ENCODE measurements around the gene SGMS1.

Gene SGMS1

GRCh38 chr10:50326757-50327701 is 296.7 kb downstream of the SGMS1 start:
- no peak for TF ChIP-seq TAF1 (IDR thresholded peaks at IDR 0.05; ENCODE audit: borderline replicate concordance, insufficient read depth, low read length)
- TF ChIP-seq, protein P1, sequence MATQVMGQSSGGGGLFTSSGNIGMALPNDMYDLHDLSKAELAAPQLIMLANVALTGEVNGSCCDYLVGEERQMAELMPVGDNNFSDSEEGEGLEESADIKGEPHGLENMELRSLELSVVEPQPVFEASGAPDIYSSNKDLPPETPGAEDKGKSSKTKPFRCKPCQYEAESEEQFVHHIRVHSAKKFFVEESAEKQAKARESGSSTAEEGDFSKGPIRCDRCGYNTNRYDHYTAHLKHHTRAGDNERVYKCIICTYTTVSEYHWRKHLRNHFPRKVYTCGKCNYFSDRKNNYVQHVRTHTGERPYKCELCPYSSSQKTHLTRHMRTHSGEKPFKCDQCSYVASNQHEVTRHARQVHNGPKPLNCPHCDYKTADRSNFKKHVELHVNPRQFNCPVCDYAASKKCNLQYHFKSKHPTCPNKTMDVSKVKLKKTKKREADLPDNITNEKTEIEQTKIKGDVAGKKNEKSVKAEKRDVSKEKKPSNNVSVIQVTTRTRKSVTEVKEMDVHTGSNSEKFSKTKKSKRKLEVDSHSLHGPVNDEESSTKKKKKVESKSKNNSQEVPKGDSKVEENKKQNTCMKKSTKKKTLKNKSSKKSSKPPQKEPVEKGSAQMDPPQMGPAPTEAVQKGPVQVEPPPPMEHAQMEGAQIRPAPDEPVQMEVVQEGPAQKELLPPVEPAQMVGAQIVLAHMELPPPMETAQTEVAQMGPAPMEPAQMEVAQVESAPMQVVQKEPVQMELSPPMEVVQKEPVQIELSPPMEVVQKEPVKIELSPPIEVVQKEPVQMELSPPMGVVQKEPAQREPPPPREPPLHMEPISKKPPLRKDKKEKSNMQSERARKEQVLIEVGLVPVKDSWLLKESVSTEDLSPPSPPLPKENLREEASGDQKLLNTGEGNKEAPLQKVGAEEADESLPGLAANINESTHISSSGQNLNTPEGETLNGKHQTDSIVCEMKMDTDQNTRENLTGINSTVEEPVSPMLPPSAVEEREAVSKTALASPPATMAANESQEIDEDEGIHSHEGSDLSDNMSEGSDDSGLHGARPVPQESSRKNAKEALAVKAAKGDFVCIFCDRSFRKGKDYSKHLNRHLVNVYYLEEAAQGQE (IDR thresholded peaks at IDR 0.05; ENCODE audit: insufficient read depth in 1 of 2, low read depth in 2 of 2, low read length in 2 of 2) = no peak
- no peak for TF ChIP-seq FOXP2 (optimal IDR thresholded peaks at IDR 0.05; ENCODE audit: borderline replicate concordance, extremely low read depth, extremely low read length, insufficient read depth)
- no peak for TF ChIP-seq SIN3A (IDR thresholded peaks at IDR 0.05; ENCODE audit: borderline replicate concordance, insufficient read depth, low read length)
- no peak for TF ChIP-seq POLR2AphosphoS5 (IDR thresholded peaks at IDR 0.05; ENCODE audit: low read depth, low read length)

DNA sequence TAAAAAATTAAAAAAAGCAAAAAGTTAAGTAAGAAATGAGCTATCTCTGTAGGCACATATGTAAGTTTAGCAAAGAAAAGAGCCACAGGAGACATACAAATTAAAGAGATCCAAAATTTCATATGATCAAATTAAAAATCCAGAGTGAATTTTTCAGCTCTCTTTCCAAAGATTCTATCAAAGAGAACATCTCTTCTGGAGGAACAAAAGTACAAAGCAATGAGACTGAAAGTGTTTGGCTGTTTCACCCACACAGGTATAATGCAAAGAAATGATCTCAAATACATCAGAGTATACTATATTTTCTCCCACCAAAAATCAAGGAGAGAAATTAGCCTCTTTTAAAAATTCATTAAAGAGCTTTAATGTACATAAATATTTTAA is 297.6 kb downstream of the SGMS1 start:
- no peak for TF ChIP-seq FOXP2 (optimal IDR thresholded peaks at IDR 0.05; ENCODE audit: borderline replicate concordance, extremely low read depth, extremely low read length, insufficient read depth)
- TF ChIP-seq, protein P1 (IDR thresholded peaks at IDR 0.05; ENCODE audit: insufficient read depth in 1 of 2, low read depth in 2 of 2, low read length in 2 of 2) = no peak
- TF ChIP-seq SIN3A (IDR thresholded peaks at IDR 0.05; ENCODE audit: borderline replicate concordance, insufficient read depth, low read length) = no peak
- TF ChIP-seq POLR2AphosphoS5 (IDR thresholded peaks at IDR 0.05; ENCODE audit: low read depth, low read length) = no peak
- TF ChIP-seq TAF1 (IDR thresholded peaks at IDR 0.05; ENCODE audit: borderline replicate concordance, insufficient read depth, low read length) = no peak

DNA sequence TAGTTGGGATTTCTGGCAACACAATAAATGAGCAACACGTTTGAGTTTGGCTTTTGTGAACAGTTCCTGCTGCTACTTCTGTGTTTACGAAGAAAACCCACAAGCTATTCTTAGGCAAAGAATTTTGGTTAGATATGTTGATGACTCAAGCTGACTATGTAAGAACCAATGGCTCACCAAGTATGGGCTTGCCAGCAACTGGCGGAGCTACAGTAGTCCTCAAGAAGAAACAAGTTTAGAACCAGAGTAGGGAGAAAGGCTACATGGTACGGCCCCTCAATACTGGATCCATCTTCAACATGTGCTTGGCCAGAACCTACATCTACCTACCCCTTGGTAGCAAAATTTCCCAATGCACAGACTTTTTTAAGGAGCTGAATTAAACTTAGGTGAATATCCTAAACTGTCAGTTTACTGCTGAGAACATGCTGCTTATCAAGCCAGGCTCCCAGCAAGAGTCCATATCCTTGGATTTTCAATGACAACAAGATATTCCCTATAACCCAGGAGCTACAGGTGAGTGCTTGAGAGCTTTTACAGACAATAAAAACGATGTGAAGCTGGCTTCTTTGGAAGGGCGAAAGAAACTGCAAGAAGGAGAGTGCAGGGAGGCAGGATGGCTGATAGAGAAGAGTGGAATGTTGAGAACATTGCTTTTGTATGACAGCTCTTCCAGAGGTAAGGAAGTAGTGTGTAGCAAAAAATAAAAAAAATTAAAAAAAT is 298.1 kb downstream of the SGMS1 start:
- TF ChIP-seq POLR2AphosphoS5 (IDR thresholded peaks at IDR 0.05; ENCODE audit: low read depth, low read length) (no peak), SIN3A (IDR thresholded peaks at IDR 0.05; ENCODE audit: borderline replicate concordance, insufficient read depth, low read length) (no peak), FOXP2 (optimal IDR thresholded peaks at IDR 0.05; ENCODE audit: borderline replicate concordance, extremely low read depth, extremely low read length, insufficient read depth) (no peak), TAF1 (IDR thresholded peaks at IDR 0.05; ENCODE audit: borderline replicate concordance, insufficient read depth, low read length) (no peak)
- TF ChIP-seq, protein P1 (IDR thresholded peaks at IDR 0.05; ENCODE audit: insufficient read depth in 1 of 2, low read depth in 2 of 2, low read length in 2 of 2) = no peak

DNA sequence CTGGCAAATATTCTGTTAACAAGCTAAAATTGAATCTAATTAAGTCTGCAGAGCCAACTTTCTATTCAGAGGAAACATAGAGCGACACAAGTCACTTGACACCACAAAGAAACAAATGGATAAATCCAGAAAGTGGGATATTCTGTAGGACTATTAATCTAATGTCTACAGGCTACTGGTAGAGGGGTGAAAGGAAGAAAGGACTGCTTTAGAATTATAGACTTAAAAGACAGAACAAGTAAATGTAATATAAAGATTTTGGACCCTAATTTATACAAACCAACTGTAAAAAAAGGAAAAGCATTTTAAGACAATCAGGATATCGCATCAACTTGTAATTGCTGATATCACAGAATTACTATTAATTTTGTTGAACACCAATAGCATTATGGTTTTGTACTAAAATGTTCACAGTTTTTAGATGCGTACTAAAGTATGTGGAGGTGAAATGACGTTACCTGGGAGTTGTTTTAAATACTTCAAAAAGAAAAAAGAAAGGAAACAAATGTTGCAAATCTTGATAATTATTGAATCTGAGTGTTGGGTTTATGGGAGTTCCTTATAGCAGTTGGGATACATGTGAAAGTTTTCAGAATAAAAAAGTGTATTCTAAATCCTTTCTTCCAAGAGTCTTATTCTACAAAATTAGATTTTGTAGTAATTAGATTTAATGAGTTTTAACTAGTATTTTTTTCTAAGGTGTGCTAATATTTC is 298.9 kb downstream of the SGMS1 start:
- TF ChIP-seq, protein P1 (IDR thresholded peaks at IDR 0.05; ENCODE audit: insufficient read depth in 1 of 2, low read depth in 2 of 2, low read length in 2 of 2) = no peak
- TF ChIP-seq TAF1 (IDR thresholded peaks at IDR 0.05; ENCODE audit: borderline replicate concordance, insufficient read depth, low read length) (no peak), POLR2AphosphoS5 (IDR thresholded peaks at IDR 0.05; ENCODE audit: low read depth, low read length) (no peak)
